Liver (tissue), 3 donors: ENCODE data around the gene GDPD5.

ENCODE experiments used
- CTCF ChIP-seq: fragments of 150-350 bp; IDR thresholded peaks from 2 replicates; pipeline ENCODE4 v1.5.1; 2017; ENCODE audit warnings: improper control_type of control experiment, low read depth, low read length; ENCODE audit not compliant: missing input control
- EGR1 ChIP-seq, 2 donors: IDR thresholded peaks; 2 replicates each; pipeline ENCODE4 v1.6.1; 2016 to 2018; ENCODE audit warnings: antibody characterized with exemption in 2 of 2, low read depth in 2 of 2
- HNF4A ChIP-seq, 2 donors: conservative IDR thresholded peaks; 2 replicates each; pipeline ENCODE4 v1.6.1; 2016; ENCODE audit warnings: antibody characterized with exemption in 2 of 2, mild to moderate bottlenecking in 2 of 2
- HNF4G ChIP-seq: IDR thresholded peaks from 2 replicates; pipeline ENCODE4 v1.6.1; 2016; ENCODE audit warnings: antibody characterized with exemption
- JUND ChIP-seq, 2 donors: IDR thresholded peaks; 2 replicates each; pipeline ENCODE4 v1.6.1; 2016; ENCODE audit warnings: antibody characterized with exemption in 2 of 2
- MAX ChIP-seq: IDR thresholded peaks from 2 replicates; pipeline ENCODE4 v1.6.1; 2016; ENCODE audit warnings: antibody characterized with exemption
- RAD21 ChIP-seq, 2 donors: IDR thresholded peaks; 2 replicates each; pipeline ENCODE4 v1.6.1; 2016; ENCODE audit warnings: antibody characterized with exemption in 2 of 2, mild to moderate bottlenecking in 2 of 2
- REST ChIP-seq: IDR thresholded peaks from 2 replicates; pipeline ENCODE4 v1.6.1; 2016; ENCODE audit warnings: antibody characterized with exemption, mild to moderate bottlenecking
- RXRA ChIP-seq, 2 donors: IDR thresholded peaks; 2 replicates each; pipeline ENCODE4 v1.6.1; 2017 to 2018; ENCODE audit warnings: antibody characterized with exemption in 2 of 2, mild to moderate bottlenecking in 1 of 2
- TAF1 ChIP-seq: conservative IDR thresholded peaks from 2 replicates; pipeline ENCODE4 v1.6.1; 2016; ENCODE audit warnings: antibody characterized with exemption, mild to moderate bottlenecking
- TF ChIP-seq, protein P1 (sequence below): IDR thresholded peaks from 2 replicates; pipeline ENCODE4 v1.6.1; 2016; ENCODE audit warnings: antibody characterized with exemption
- donor health status: healthy.
- donor health status: healthy.

DNA sequence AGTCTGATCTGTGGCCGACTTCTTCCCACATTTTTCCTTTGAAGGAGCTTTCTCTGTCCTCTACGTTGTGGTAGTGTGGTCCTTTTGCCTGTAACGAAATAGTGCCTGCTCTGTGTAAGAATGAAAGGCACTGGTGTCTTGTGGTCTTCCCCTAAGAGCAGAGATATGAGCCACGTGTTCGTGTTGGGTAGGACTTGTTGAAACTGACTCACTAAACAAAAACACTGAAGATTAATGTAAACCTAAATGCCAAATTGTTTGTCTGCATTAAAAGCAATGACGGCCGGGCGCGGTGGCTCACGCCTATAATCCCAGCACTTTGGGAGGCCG, 136.5 kb downstream of the GDPD5 start:
- TF ChIP-seq CTCF (no peak), RAD21 (IDR thresholded peaks at IDR 0.05) (no peak), TAF1 (no peak), HNF4A (conservative IDR thresholded peaks at IDR 0.05) (no peak), MAX (no peak), EGR1 (IDR thresholded peaks at IDR 0.05; ENCODE audit: low read depth in 2 of 2) (no peak), HNF4G (no peak), REST (no peak), JUND (IDR thresholded peaks at IDR 0.05) (no peak), RXRA (IDR thresholded peaks at IDR 0.05) (no peak)
- TF ChIP-seq, protein P1, sequence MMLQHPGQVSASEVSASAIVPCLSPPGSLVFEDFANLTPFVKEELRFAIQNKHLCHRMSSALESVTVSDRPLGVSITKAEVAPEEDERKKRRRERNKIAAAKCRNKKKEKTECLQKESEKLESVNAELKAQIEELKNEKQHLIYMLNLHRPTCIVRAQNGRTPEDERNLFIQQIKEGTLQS, result no peak
